HG02642 (cell line): ENCODE measurements around the gene ATXN2.

Source experiments
- ATAC-seq: cut with Tn5 transposase; IDR thresholded peaks from one replicate; pipeline ENCODE4 v1.9.1; 2021; ENCODE audit warnings: mild to moderate bottlenecking; ENCODE audit not compliant: unreplicated experiment, poor library complexity

Gene ATXN2

GRCh38 chr12:111455448-111456320 is 143.4 kb downstream of the ATXN2 start:
- ATAC-seq, result no peak

- no peak for ATAC-seq
Observed at GRCh38 chr12:111454716-111455447, 144.2 kb downstream of the ATXN2 start.

GRCh38 chr12:111454311-111454710 is 144.8 kb downstream of the ATXN2 start:
- ATAC-seq, result no peak

GRCh38 chr12:111453071-111453989 is 145.8 kb downstream of the ATXN2 start:
- ATAC-seq, result no peak

- ATAC-seq, result no peak
Observed at GRCh38 chr12:111451649-111452129, 147.4 kb downstream of the ATXN2 start.

- no peak for ATAC-seq
Observed at GRCh38 chr12:111451232-111451631, 147.9 kb downstream of the ATXN2 start.

GRCh38 chr12:111450676-111451075 is 148.4 kb downstream of the ATXN2 start:
- ATAC-seq, result no peak

GRCh38 chr12:111448846-111449790 is 150.0 kb downstream of the ATXN2 start:
- ATAC-seq, result no peak

GRCh38 chr12:111448266-111448830 is 150.8 kb downstream of the ATXN2 start:
- ATAC-seq, result no peak

GRCh38 chr12:111447571-111448265 is 151.4 kb downstream of the ATXN2 start:
- ATAC-seq, result no peak

GRCh38 chr12:111446631-111447570 is 152.2 kb downstream of the ATXN2 start:
- ATAC-seq, result no peak

GRCh38 chr12:111445726-111446581 is 153.2 kb downstream of the ATXN2 start:
- no peak for ATAC-seq

GRCh38 chr12:111444925-111445725 is 154.0 kb downstream of the ATXN2 start:
- peak; percentile 78 for ATAC-seq

- peak; percentile 32 for ATAC-seq
Observed at GRCh38 chr12:111444314-111444924, 154.7 kb downstream of the ATXN2 start.

GRCh38 chr12:111443586-111443985 is 155.5 kb downstream of the ATXN2 start:
- ATAC-seq, result no peak
